Measurements from ENCODE around the gene REPS1.
"Not testable (repeated sequence)": the region's sequence is repeated elsewhere in the genome, so short reads cannot be mapped to it uniquely, and the experiment has no call there.

Gene REPS1

GRCh38 chr6:138987643-138988468 lies at the start of gene REPS1:
REPS1 (minus strand) TSS chr6:138988253; CDS start chr6:138987682, 571 bp downstream.
- peak; percentile 97 for DNase-seq (ENCODE audit: low spot score)

- DNase-seq (ENCODE audit: low spot score), result no peak
Measured at GRCh38 chr6:139037490-139037889, 49.4 kb upstream of the REPS1 start.

GRCh38 chr6:139030228-139030963 lies 42.3 kb upstream of the REPS1 start:
- no peak for DNase-seq (ENCODE audit: low spot score)

GRCh38 chr6:139029470-139030227 lies 41.6 kb upstream of the REPS1 start:
- peak; percentile 73 for DNase-seq (ENCODE audit: low spot score)

- peak; percentile 77 for DNase-seq (ENCODE audit: low spot score)
Measured at GRCh38 chr6:139028658-139029469, 40.8 kb upstream of the REPS1 start, which contains the start of gene ABRACL. ABRACL (plus strand) TSS chr6:139028745; CDS start chr6:139034161, 5,416 bp downstream.

GRCh38 chr6:139028215-139028657 lies 40.2 kb upstream of the REPS1 start:
- DNase-seq (ENCODE audit: low spot score), result no peak

- peak; percentile 48 for DNase-seq (ENCODE audit: low spot score)
Measured at GRCh38 chr6:139027620-139028182, 39.6 kb upstream of the REPS1 start.

- DNase-seq (ENCODE audit: low spot score), result not testable (repeated sequence)
Measured at GRCh38 chr6:139025416-139025815, 37.4 kb upstream of the REPS1 start.

- no peak for DNase-seq (ENCODE audit: low spot score)
Measured at GRCh38 chr6:139020689-139021088, 32.6 kb upstream of the REPS1 start.

GRCh38 chr6:139019722-139020121 lies 31.7 kb upstream of the REPS1 start:
- no peak for DNase-seq (ENCODE audit: low spot score)

GRCh38 chr6:139017227-139017626 lies 29.2 kb upstream of the REPS1 start:
- no peak for DNase-seq (ENCODE audit: low spot score)

GRCh38 chr6:139016337-139017213 lies 28.5 kb upstream of the REPS1 start:
- DNase-seq (ENCODE audit: low spot score), result no peak

GRCh38 chr6:139014945-139015344 lies 26.9 kb upstream of the REPS1 start:
- DNase-seq (ENCODE audit: low spot score), result no peak

GRCh38 chr6:139013185-139013800 lies 25.2 kb upstream of the REPS1 start:
- no peak for DNase-seq (ENCODE audit: low spot score)

- no peak for DNase-seq (ENCODE audit: low spot score)
Measured at GRCh38 chr6:139011980-139012379, 23.9 kb upstream of the REPS1 start.

GRCh38 chr6:139010674-139011073 lies 22.6 kb upstream of the REPS1 start:
- DNase-seq (ENCODE audit: low spot score), result no peak

- no peak for DNase-seq (ENCODE audit: low spot score)
Measured at GRCh38 chr6:139008117-139008516, 20.1 kb upstream of the REPS1 start.

GRCh38 chr6:139007428-139007827 lies 19.4 kb upstream of the REPS1 start:
- no peak for DNase-seq (ENCODE audit: low spot score)

- no peak for DNase-seq (ENCODE audit: low spot score)
Measured at GRCh38 chr6:139006477-139006876, 18.4 kb upstream of the REPS1 start.

GRCh38 chr6:139003751-139004150 lies 15.7 kb upstream of the REPS1 start:
- no peak for DNase-seq (ENCODE audit: low spot score)

Data from ecto neural progenitor cell (in vitro differentiated cells).